ENCODE measurements around the gene PPFIA2.

The PPFIA2 gene

GRCh38 chr12:81727391-81727790, 31.8 kb downstream of the PPFIA2 start:
- Mint-ChIP-seq H3K36me3 (ENCODE audit: low read depth) (no peaks in the 10 kb centered on the region), H3K4me3 (no peak overlapping the region), H3K9me3 (no peaks in the 10 kb centered on the region), H3K4me1 (no peaks in the 10 kb centered on the region), H3K27ac (no peak overlapping the region), H3K27me3 (ENCODE audit: low read depth) (no peaks in the 10 kb centered on the region)
- TF ChIP-seq CTCF (IDR thresholded peaks at IDR 0.05; ENCODE audit: unreplicated experiment in 3 of 3) = no peak

- H3K4me1 Mint-ChIP-seq = no peaks in the 10 kb centered on the region
Measured at GRCh38 chr12:81726634-81727033, 32.5 kb downstream of the PPFIA2 start.

GRCh38 chr12:81723361-81723760, 35.8 kb downstream of the PPFIA2 start:
- H3K27me3 Mint-ChIP-seq (ENCODE audit: low read depth) = no peaks in the 10 kb centered on the region
- no peaks in the 10 kb centered on the region for H3K36me3 Mint-ChIP-seq (ENCODE audit: low read depth)
- H3K9me3 Mint-ChIP-seq = no peaks in the 10 kb centered on the region
- H3K4me1 Mint-ChIP-seq = no peaks in the 10 kb centered on the region
- no peak overlapping the region for H3K27ac Mint-ChIP-seq
- no peak overlapping the region for H3K4me3 Mint-ChIP-seq
- TF ChIP-seq CTCF (IDR thresholded peaks at IDR 0.05; ENCODE audit: unreplicated experiment in 3 of 3) = no peak

More at GRCh38 chr12:81726634-81727033, 32.5 kb downstream of the PPFIA2 start:
- no peaks in the 10 kb centered on the region for H3K9me3 Mint-ChIP-seq
- TF ChIP-seq CTCF (IDR thresholded peaks at IDR 0.05; ENCODE audit: unreplicated experiment in 3 of 3) = no peak
- no peaks in the 10 kb centered on the region for H3K27me3 Mint-ChIP-seq (ENCODE audit: low read depth)
- no peaks in the 10 kb centered on the region for H3K36me3 Mint-ChIP-seq (ENCODE audit: low read depth)
- H3K27ac Mint-ChIP-seq = no peak overlapping the region
- H3K4me3 Mint-ChIP-seq = no peak overlapping the region

- Mint-ChIP-seq H3K27me3 (ENCODE audit: low read depth) (no peaks in the 10 kb centered on the region), H3K4me1 (no peaks in the 10 kb centered on the region), H3K36me3 (ENCODE audit: low read depth) (no peaks in the 10 kb centered on the region), H3K9me3 (no peaks in the 10 kb centered on the region), H3K27ac (no peak overlapping the region), H3K4me3 (no peak overlapping the region)
- no peak for TF ChIP-seq CTCF (IDR thresholded peaks at IDR 0.05; ENCODE audit: unreplicated experiment in 3 of 3)
Measured at GRCh38 chr12:81722004-81722403, 37.1 kb downstream of the PPFIA2 start.

GRCh38 chr12:81718616-81719015, 40.5 kb downstream of the PPFIA2 start:
- no peak for TF ChIP-seq CTCF (IDR thresholded peaks at IDR 0.05; ENCODE audit: unreplicated experiment in 3 of 3)
- no peak overlapping the region for H3K4me3 Mint-ChIP-seq
- H3K36me3 Mint-ChIP-seq (ENCODE audit: low read depth) = no peaks in the 10 kb centered on the region
- H3K27me3 Mint-ChIP-seq (ENCODE audit: low read depth) = no peaks in the 10 kb centered on the region
- no peaks in the 10 kb centered on the region for H3K4me1 Mint-ChIP-seq
- no peak overlapping the region for H3K27ac Mint-ChIP-seq
- no peaks in the 10 kb centered on the region for H3K9me3 Mint-ChIP-seq

GRCh38 chr12:81712536-81712935, 46.6 kb downstream of the PPFIA2 start:
- Mint-ChIP-seq H3K27me3 (ENCODE audit: low read depth) (no peaks in the 10 kb centered on the region), H3K4me3 (no peak overlapping the region), H3K27ac (no peak overlapping the region), H3K36me3 (ENCODE audit: low read depth) (no peaks in the 10 kb centered on the region), H3K9me3 (no peaks in the 10 kb centered on the region), H3K4me1 (no peaks in the 10 kb centered on the region)
- no peak for TF ChIP-seq CTCF (IDR thresholded peaks at IDR 0.05; ENCODE audit: unreplicated experiment in 3 of 3)

Measured in nephron (organoid).